GM19452 (cell line): ENCODE measurements around the gene KCNN3.
"Not testable (repeated sequence)": the region's sequence is repeated elsewhere in the genome, so short reads cannot be mapped to it uniquely, and the experiment has no call there.

ENCODE experiments used
- ATAC-seq: cut with Tn5 transposase; IDR thresholded peaks from one replicate; pipeline ENCODE4 v1.9.1; 2021; ENCODE audit not compliant: unreplicated experiment

The KCNN3 gene

GRCh38 chr1:154870115-154870571 lies at the start of gene KCNN3:
KCNN3 (minus strand) TSS chr1:154870281; CDS start chr1:154869964, 317 bp downstream.
- peak; percentile 77 for ATAC-seq

DNA sequence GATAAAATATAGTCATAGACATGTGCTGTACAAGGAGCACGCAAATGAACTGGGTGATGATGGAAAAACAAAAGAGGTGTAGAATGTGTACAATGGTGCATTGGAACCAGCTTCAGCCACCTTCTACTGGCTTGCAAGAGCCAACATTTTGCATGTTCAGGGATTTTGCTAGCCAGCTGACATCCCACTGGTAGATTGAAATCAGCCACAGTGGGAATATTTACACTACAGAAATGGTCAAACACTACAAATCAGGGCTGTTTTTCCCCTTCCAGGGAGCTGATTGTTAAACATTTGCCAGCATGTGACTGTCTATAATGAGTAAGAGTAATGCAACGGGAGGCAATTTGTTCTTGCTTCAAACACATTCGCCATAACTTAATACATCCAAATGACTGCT lies 43.2 kb upstream of the KCNN3 start:
- ATAC-seq: no peak

DNA sequence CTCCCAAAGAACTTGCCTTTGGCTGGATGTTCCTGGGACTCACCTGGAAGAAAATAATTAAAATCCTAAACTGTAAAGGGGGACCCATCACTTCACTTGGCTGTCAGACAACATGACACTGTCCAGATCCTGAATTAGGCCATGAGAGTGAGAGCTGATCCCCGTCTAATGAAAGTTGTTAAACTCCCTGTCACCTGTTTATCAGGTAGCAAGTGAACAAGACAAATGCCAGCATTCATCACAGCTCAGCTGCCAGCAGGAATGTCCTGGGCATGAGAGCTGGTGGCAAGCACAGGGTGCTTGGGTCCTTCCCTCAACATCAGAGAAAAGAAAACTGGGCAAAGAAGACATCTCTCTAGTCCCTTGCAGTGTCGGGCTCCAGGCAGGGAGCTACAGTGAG lies 42.7 kb upstream of the KCNN3 start:
- no peak for ATAC-seq

DNA sequence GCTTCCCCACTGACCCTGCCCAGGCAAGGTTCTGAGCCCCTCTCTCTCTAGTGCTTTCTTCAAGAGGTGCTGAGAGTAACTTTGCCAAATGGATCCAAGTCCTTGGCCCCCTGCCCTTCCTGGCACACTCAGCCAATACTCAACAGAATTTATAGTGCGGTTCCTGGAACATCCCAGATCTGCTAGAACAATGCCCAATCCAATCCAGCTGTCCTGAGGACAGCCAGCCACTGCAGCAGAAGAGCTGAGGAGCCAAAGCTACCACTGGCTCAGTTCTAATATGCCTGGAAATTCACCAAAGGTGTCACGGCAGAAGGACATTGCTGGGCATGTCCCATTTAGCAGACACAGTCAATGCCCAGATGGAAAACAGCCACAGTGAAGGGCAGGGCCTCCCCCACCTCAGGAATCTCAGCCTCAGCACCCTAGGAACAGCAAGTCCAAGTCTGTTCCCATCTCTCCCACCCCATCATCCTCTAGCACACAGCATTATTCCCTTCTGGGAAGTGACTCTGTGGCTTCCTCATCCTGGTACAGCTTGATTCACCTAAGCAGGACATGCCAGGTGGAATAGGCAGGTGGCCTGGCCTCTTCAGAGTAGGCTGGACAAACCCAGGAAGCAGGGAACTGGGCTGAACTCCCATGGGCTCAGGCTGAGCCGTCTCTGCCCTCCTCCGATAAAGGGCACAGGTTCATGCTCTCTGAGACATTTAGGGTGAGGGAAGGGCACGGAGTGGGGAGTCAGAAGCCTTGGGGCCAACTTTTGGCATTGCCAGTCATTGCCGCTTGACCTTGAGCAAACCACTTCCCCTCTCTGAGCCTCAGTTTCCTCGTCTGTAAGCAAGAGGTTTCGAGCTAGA lies 41.8 kb upstream of the KCNN3 start:
- ATAC-seq: no peak

DNA sequence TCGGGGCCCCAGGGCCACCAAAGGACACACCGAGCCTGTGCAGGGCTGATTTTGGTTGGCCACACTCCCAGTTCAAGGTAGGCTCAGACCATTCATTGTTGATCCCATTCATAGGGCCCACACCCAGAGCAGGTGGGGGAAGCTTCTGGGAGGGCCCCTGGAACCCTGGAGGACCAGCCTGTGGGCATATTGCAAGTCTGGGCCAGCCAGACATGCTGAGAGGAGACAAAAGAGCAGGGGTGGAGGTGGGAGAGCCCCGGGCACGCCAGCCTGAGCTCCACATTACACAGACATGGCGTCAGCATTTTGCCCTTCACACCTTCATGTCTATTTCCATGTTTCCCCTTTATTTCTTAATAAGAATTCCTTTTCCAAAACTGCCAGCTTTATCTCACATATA lies 40.8 kb upstream of the KCNN3 start:
- no peak for ATAC-seq

- no peak for ATAC-seq
These were observed 38.9 kb upstream of the KCNN3 start for GRCh38 chr1:154908937-154909336.

GRCh38 chr1:154908129-154908528 lies 38.0 kb upstream of the KCNN3 start:
- not testable (repeated sequence) for ATAC-seq

- no peak for ATAC-seq
These were observed 36.6 kb upstream of the KCNN3 start for GRCh38 chr1:154906621-154907081.

DNA sequence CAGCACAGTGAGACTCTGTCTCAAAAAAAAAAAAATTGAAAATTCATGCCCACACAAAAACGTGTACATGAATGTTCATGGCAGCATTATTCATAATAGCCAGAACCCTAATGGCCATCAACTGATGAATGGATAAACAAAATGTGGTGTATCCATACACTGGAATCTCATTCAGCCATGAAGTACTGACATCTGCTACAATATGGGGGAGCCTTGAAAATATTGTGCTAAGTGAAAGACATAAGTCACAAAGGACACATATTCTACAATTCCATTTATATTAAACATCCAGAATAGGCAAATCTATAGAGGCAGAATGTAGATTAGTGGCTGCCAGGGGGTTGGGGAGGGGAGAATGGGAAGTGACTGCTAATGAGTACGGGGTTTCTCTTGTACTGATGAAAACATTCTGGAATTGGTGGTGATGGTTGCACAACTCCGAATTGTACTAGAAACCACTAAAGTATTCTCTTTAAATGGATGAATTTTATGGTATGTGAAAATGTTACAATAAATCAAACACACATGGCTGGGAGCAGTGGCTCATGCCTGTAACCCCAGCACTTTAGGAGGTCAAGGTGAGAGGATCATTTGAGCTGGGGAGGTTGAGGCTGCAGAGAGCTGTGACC lies 33.0 kb upstream of the KCNN3 start:
- ATAC-seq: no peak

- no peak for ATAC-seq
These were observed 31.5 kb upstream of the KCNN3 start for GRCh38 chr1:154901591-154901990.

DNA sequence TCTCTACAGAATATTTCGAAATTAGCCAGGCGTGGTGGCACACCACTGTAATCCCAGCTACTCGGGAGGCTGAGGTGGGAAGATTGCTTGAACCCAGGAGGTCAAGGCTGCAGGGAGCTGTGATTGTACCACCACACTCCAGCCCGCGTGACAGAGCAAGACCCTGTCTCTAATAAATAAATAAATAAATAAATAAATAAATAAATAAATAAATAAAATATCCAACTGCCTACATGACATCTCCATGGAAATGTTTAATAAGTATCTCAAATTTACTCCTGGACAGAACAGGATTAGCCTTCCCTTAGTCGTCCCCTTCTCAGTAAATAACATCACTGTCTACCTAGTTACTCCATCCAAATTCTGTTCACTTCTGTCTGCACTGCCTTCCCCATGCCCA lies 29.0 kb upstream of the KCNN3 start:
- no peak for ATAC-seq

DNA sequence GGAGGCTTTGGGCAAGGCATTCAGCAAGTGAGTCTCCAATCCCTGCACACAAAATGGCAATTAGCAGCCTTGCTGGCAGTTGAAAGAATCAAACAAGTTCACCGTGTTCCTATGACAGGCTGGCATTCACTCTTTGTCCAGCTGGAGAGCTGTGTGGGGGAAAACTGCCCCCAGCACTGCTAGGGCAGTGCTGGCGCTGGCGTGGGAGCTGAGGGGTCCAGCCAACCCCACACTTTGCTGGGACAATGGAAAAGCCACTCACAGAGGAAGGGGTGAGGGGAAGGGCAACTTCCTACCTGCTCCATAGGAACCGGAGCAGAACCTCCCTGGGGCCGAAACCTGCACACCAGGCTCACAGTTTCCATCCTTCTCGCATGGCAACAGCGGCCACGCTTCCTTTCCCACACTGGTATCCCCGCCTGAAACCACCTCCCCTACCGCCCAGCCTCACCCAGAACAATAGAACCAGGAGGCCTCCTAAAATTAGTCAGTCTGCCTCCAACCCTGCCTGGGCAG lies 26.7 kb upstream of the KCNN3 start:
- no peak for ATAC-seq

- no peak for ATAC-seq
These were observed 25.7 kb upstream of the KCNN3 start for GRCh38 chr1:154895798-154896197.

DNA sequence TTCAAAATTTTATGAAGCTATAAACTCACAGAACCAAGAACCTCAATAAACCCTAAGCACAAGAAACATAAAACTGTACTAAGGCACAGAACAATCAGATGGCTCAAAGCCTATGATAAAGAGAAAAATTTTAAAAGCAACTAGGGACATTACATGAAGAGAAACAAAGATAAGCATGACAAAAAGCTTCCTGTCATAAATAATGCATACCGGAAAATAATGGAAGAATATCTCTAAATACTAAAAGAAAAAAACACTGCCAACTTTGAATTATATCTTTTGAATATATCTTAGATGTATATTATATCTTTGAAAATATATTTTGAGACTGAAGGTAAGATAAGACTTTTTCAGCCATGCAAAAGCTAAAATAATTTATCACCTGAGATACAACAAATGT lies 21.4 kb upstream of the KCNN3 start:
- no peak for ATAC-seq

DNA sequence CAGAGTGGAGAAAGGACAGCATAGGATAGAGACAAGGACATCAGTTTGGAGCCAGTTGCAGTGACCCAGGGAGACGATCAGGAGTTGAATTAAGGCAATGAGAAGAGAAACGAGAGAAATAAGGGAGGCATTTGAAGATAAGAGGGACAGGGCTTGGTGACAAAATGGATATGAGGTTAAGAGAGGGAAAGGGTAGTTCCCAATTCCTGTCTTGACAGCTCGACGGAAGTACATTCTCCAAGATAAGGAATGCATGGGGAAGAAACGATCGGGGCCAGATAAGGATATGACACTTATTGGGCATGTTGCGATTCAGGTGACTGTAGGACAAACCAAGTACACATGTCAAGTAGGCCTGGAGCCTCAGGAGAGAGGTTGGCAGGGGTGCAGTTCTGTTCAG lies 18.7 kb upstream of the KCNN3 start:
- no peak for ATAC-seq

DNA sequence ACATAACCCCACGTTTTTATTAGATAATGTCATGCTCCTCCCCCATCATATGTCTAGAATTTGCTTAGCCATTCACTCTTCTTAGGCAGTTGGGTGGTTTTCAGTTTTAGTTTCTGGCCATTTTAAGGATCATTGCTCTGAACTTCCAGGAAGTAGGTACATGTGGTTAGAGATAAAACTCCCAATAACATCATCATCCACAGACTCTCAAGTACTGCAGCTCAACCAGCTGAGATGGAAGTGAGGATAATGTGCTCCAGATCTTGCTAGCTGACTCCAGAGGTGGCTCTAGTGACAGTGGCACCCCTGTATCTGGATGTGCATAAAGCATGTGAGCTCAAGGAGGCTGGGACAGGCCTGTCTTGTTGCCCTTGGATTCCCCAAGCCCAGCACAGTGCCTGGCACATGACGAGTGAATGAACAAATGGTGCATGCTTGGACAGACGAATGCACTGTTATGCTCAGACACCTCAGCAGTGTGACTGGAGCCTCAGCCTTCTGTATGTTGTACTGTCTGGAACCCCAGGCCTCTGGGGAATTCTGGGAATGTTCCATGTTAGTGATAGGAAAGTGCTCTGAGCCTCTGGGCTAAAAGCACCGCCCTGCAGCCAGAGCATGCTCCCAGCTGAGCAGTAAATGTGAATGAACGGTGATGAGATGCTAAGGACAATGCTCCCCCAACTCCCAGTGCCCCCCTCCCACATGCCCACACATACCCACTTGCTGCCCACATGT lies 16.4 kb upstream of the KCNN3 start:
- ATAC-seq: no peak

GRCh38 chr1:154884869-154885701 lies 15.0 kb upstream of the KCNN3 start:
- no peak for ATAC-seq

GRCh38 chr1:154883919-154884868 lies 14.1 kb upstream of the KCNN3 start:
- ATAC-seq: no peak

- ATAC-seq: no peak
These were observed 11.9 kb upstream of the KCNN3 start for GRCh38 chr1:154881820-154882535.
